SU-DHL-6 (cell line): ENCODE results near the gene ATF7.

Source experiments
- H2AFZ ChIP-seq: fragments of 200-600 bp; sonication (generic); 2 replicates; pipeline ENCODE4 v1.6.1; 2014; ENCODE audit warnings: low read depth, mild to moderate bottlenecking, moderate library complexity, mixed read lengths, antibody characterized with exemption, low read length; ENCODE audit not compliant: severe bottlenecking
- H3F3A ChIP-seq: fragments of 200-600 bp; shearing (Covaris generic); 2 replicates; pipeline ENCODE4 v1.6.0; 2016; ENCODE audit warnings: antibody characterized with exemption, mild to moderate bottlenecking; ENCODE audit not compliant: insufficient read depth
- H3K27ac ChIP-seq: fragments of 200-600 bp; sonication (generic); 2 replicates; pipeline ENCODE4 v1.5.1; 2016; ENCODE audit warnings: low read depth, mild to moderate bottlenecking, low read length, moderate library complexity, mixed read lengths
- H3K27me3 ChIP-seq: fragments of 200-600 bp; sonication (generic), shearing (Covaris generic); 2 replicates; pipeline ENCODE4 v1.6.0; 2014; ENCODE audit warnings: mild to moderate bottlenecking, low read length
- H3K36me3 ChIP-seq: fragments of 200-600 bp; sonication (generic); 2 replicates; pipeline ENCODE4 v1.6.1; 2014; ENCODE audit warnings: mild to moderate bottlenecking, low read length, mixed read lengths
- H3K4me2 ChIP-seq: fragments of 300-600, 200-600 bp; shearing (Covaris generic), sonication (generic); 2 replicates; pipeline ENCODE4 v1.6.0; 2014; ENCODE audit warnings: low read length, low read depth, mild to moderate bottlenecking; ENCODE audit not compliant: poor library complexity, severe bottlenecking
- H3K4me3 ChIP-seq: fragments of 200-600 bp; sonication (generic); 2 replicates; pipeline ENCODE4 v1.5.1; 2014; ENCODE audit warnings: antibody characterized with exemption, low read length, mild to moderate bottlenecking, mixed read lengths; ENCODE audit not compliant: insufficient read depth, poor library complexity, severe bottlenecking
- H3K79me2 ChIP-seq: fragments of 200-600 bp; sonication (generic); 2 replicates; pipeline ENCODE4 v1.6.1; 2014; ENCODE audit warnings: mild to moderate bottlenecking, low read length, moderate library complexity; ENCODE audit not compliant: insufficient read depth
- H3K9ac ChIP-seq: fragments of 200-600 bp; sonication (generic); 2 replicates; pipeline ENCODE4 v1.7.0; 2014; ENCODE audit warnings: mild to moderate bottlenecking, low read length
- H3K9me2 ChIP-seq: fragments of 200-600 bp; sonication (generic); replicated peaks from 2 replicates; pipeline ENCODE4 v1.6.1; 2014; ENCODE audit warnings: low read length; ENCODE audit not compliant: insufficient read depth
- H3K9me3 ChIP-seq: fragments of 200-600 bp; sonication (generic); 2 replicates; pipeline ENCODE4 v1.6.1; 2014; ENCODE audit warnings: low read length, mixed read lengths; ENCODE audit not compliant: insufficient read depth
- H4K20me1 ChIP-seq: fragments of 200-600 bp; sonication (generic); 2 replicates; pipeline ENCODE4 v1.6.1; 2014; ENCODE audit warnings: low read depth, mild to moderate bottlenecking, antibody characterized with exemption, low read length, moderate library complexity, mixed read lengths
- EZH2phosphoT487 ChIP-seq: fragments of 200-600 bp; sonication (generic), shearing (Covaris generic); conservative IDR thresholded peaks from 2 replicates; pipeline ENCODE4 v1.6.1; 2018; ENCODE audit warnings: mild to moderate bottlenecking, antibody characterized with exemption, low read length, moderate library complexity, mixed read lengths
- TF ChIP-seq, protein P1 (sequence below): fragments of 200-600 bp; sonication (generic); IDR thresholded peaks from one replicate; pipeline ENCODE4 v1.5.1; 2017; ENCODE audit warnings: antibody characterized with exemption, mild to moderate bottlenecking, low read length, moderate library complexity; ENCODE audit not compliant: insufficient read depth, poor library complexity, severe bottlenecking

The ATF7 gene

DNA sequence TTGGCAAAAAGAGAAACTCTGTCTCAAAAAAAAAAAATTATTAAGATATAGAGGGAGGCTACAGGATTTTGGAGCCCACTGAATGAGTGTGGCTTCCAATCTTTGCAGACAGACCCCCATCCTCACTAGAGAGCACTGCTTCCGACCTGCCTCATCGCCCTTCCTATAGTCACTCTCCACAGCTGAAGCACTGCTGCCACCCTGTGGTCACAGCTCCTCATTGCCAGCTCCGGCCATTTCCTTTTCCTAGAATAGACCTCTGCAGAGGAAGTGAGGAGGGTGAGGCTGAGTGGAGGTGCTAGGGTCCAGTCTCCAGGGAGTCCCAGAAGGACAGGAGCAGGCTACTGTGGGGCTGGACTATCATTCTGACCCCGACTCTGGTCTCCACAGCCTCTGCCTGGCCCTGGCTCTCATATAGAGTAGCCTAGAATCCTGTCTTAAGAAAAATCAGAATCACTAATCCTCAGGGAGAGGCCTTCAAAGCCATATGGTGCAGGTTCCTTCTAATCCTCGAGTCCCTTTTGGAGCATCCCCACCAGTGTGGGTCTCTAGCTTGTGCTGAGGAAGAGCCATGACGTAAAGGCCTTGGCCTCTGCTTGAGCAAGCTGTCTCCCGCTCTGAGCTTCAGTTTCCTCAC is 117.5 kb downstream of the ATF7 start:
- H3K79me2 ChIP-seq: no peaks in the 10 kb centered on the region
- H3K27me3 ChIP-seq: no peaks in the 10 kb centered on the region
- H2AFZ ChIP-seq: no peak overlapping the region
- H3K9me3 ChIP-seq: no peaks in the 10 kb centered on the region
- H3K9ac ChIP-seq: no peak overlapping the region
- H3K4me2 ChIP-seq: no peak overlapping the region
- H3K36me3 ChIP-seq: no peaks in the 10 kb centered on the region
- H4K20me1 ChIP-seq: no peaks in the 10 kb centered on the region
- no peak overlapping the region for H3K27ac ChIP-seq
- no peaks in the 10 kb centered on the region for H3K9me2 ChIP-seq
- TF ChIP-seq EZH2phosphoT487: no peak
- TF ChIP-seq, protein P1, sequence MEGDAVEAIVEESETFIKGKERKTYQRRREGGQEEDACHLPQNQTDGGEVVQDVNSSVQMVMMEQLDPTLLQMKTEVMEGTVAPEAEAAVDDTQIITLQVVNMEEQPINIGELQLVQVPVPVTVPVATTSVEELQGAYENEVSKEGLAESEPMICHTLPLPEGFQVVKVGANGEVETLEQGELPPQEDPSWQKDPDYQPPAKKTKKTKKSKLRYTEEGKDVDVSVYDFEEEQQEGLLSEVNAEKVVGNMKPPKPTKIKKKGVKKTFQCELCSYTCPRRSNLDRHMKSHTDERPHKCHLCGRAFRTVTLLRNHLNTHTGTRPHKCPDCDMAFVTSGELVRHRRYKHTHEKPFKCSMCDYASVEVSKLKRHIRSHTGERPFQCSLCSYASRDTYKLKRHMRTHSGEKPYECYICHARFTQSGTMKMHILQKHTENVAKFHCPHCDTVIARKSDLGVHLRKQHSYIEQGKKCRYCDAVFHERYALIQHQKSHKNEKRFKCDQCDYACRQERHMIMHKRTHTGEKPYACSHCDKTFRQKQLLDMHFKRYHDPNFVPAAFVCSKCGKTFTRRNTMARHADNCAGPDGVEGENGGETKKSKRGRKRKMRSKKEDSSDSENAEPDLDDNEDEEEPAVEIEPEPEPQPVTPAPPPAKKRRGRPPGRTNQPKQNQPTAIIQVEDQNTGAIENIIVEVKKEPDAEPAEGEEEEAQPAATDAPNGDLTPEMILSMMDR: peak; percentile 96
- no peak overlapping the region for H3K4me3 ChIP-seq
- no peaks in the 10 kb centered on the region for H3F3A ChIP-seq

DNA sequence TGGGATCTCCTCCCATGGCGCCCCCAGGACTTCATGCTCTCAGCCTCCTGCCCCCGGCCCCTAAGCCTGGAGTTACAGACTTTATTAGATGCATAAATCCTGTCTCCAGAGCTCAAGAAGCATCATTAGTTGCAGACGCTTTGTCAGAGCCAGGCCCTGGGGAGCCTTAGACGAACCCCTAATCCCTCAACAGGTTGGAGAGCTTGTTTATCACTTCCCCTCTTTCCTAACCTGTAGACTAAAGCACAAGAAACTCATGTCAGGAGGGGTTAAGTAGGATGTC is 118.6 kb downstream of the ATF7 start:
- Histone ChIP-seq H4K20me1 (no peaks in the 10 kb centered on the region), H3K9me2 (no peaks in the 10 kb centered on the region), H3K79me2 (peaks cover 1% of the 10 kb centered on the region), H3F3A (no peaks in the 10 kb centered on the region), H3K9me3 (no peaks in the 10 kb centered on the region), H3K36me3 (no peaks in the 10 kb centered on the region), H2AFZ (no peak overlapping the region), H3K4me2 (no peak overlapping the region), H3K27me3 (no peaks in the 10 kb centered on the region), H3K4me3 (no peak overlapping the region), H3K27ac (no peak overlapping the region), H3K9ac (no peak overlapping the region)
- TF ChIP-seq, protein P1: no peak
- no peak for TF ChIP-seq EZH2phosphoT487

DNA sequence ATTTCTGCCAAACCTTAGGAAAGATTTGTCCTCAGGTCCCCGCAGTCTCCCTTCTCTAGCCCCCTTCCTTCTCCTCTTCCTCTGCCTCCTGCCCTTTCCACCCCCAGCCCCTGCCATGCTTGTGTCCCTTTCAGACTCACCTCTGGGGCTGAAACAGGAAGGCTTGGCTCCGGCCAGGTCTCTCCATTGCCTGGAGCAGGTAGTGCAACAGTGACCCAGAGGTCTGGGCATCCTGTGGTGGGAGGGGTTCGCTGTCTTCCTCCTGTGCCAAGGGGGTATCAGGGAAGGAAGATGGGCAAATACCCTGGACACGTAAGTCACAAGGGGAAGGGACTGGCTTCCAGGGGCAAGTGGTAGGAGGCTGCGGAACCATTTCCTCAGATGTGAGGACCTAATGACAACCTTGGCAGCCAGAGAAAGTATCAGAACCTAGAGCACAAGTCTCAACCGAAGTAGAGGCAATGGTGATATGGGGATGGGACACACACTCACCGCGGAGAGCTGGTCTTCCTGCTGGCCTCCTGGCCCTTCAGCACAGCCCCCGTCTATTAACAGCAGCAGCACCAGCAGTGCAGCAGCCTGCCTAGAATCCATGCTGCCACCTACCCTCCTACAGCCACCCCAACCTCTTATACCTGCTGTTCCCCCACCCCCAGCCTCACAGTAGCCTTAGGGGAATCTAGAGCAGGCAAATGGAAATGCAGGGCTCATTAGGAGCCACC is 119.1 kb downstream of the ATF7 start, which contains the start of gene NPFF:
TSS of gene NPFF (minus strand) at position 604 of the 722 bp plus-strand sequence. CDS start at position 594, 10 bp downstream.
- Histone ChIP-seq H3K27me3 (no peaks in the 10 kb centered on the region), H3K9me3 (no peaks in the 10 kb centered on the region), H2AFZ (no peak within 1 kb of the TSS), H3K4me2 (no peak within 1 kb of the TSS), H3K4me3 (no peak within 1 kb of the TSS), H3K36me3 (no peaks in the 10 kb centered on the region), H3K9ac (no peak within 1 kb of the TSS), H4K20me1 (no peaks in the 10 kb centered on the region), H3K79me2 (peaks cover 6% of the 10 kb centered on the region), H3F3A (no peaks in the 10 kb centered on the region), H3K9me2 (no peaks in the 10 kb centered on the region), H3K27ac (no peak within 1 kb of the TSS)
- no peak for TF ChIP-seq EZH2phosphoT487
- TF ChIP-seq, protein P1: no peak
